DND-41 (cell line): ENCODE measurements around the gene SNX10.

Source experiments
- CTCF ChIP-seq: IDR thresholded peaks from 2 replicates; pipeline ENCODE4 v1.5.1; 2012; ENCODE audit warnings: borderline replicate concordance, low read length, moderate library complexity, mild to moderate bottlenecking; ENCODE audit not compliant: poor library complexity, severe bottlenecking; ENCODE audit errors: extremely low read depth
- EZH2 ChIP-seq: IDR thresholded peaks from 3 replicates; pipeline ENCODE4 v1.6.1; 2012; ENCODE audit warnings: borderline replicate concordance, low read depth, mild to moderate bottlenecking, moderate library complexity, low read length, inconsistent platforms; ENCODE audit not compliant: severe bottlenecking

DNA sequence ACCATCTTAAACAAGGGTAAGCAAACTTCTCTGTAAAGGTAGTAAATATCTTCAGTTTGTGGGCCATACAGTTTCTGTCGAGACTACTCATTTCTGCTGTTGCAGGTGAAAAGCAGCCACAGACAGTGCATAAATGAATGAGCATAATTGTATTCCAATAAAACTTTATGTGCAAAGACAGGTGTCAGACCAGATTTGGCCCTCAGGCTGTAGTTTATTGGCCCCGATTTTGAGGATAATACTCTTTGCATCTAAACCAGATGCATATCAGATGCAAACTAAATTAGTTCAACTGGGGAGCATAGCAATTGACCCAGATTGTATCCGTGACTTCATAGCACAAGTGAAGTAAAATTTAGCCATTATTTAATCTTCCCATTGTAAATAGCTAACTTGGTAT lies 70.0 kb downstream of the SNX10 start:
- no peak for TF ChIP-seq CTCF
- TF ChIP-seq EZH2 = no peak
